WTC11 (cell line): ENCODE measurements around the gene LGR6. TPM values are rescaled to one million over a fixed set of nuclear protein-coding genes. Genes with fewer than 3 reads are reported as not detected.
A peak's percentile ranks its signal among the peaks of the same experiment; 100 is the strongest.

ENCODE experiments used
- ATAC-seq: fragments of 200-7000 bp; cut with Tn5 transposase; 2 replicates; pipeline ENCODE4 v1.10.0; 2021; ENCODE audit warnings: mild to moderate bottlenecking, moderate library complexity
- CTCF ChIA-PET: fragments of 300-600 bp; sonication (Branson Sonifier 250); formaldehyde crosslinking; loops from one replicate; lab custom pipeline; 2021; ENCODE audit warnings: antibody characterized with exemption; lab: Charles Lee
- POLR2A ChIA-PET: fragments of 350-600 bp; sonication (Branson Sonifier 250); formaldehyde crosslinking; loops from one replicate; lab custom pipeline; 2021; ENCODE audit warnings: antibody characterized with exemption; lab: Charles Lee
- DNase-seq: peaks from one replicate; pipeline ENCODE4 v3.0.0; 2021; ENCODE audit warnings: low spot score
- H3K27ac Mint-ChIP-seq: 2 replicates; pipeline ENCODE4 v1.8.0; 2021; ENCODE audit warnings: mixed read lengths
- H3K27me3 Mint-ChIP-seq: 2 replicates; pipeline ENCODE4 v1.8.0; 2021; ENCODE audit warnings: low read depth, mild to moderate bottlenecking, moderate library complexity, mixed read lengths
- H3K36me3 Mint-ChIP-seq: 2 replicates; pipeline ENCODE4 v1.8.0; 2021; ENCODE audit warnings: mixed read lengths
- H3K4me1 Mint-ChIP-seq: 2 replicates; pipeline ENCODE4 v1.8.0; 2022; ENCODE audit warnings: mixed read lengths
- H3K4me3 Mint-ChIP-seq: 2 replicates; pipeline ENCODE4 v1.8.0; 2021; ENCODE audit warnings: mild to moderate bottlenecking, moderate library complexity, mixed read lengths
- H3K9me3 Mint-ChIP-seq: 2 replicates; pipeline ENCODE4 v1.8.0; 2021; ENCODE audit warnings: mixed read lengths
- E2F1 ChIP-seq: sonication (generic); formaldehyde crosslinking; IDR thresholded peaks from 2 replicates; pipeline ENCODE4 v1.8.0; 2022; ENCODE audit warnings: mild to moderate bottlenecking, missing genetic modification reagents
- ERG ChIP-seq: fragments of 250-450 bp; sonication (Bioruptor Pico); IDR thresholded peaks from 2 replicates; pipeline ENCODE4 v1.8.0; 2021; ENCODE audit warnings: mild to moderate bottlenecking
- FOXP4 ChIP-seq: sonication (generic); formaldehyde crosslinking; IDR thresholded peaks from 2 replicates; pipeline ENCODE4 v1.8.0; 2022; ENCODE audit warnings: mild to moderate bottlenecking, missing genetic modification reagents
- GABPB1 ChIP-seq: sonication (generic); formaldehyde crosslinking; IDR thresholded peaks from 2 replicates; pipeline ENCODE4 v1.8.1; 2023; ENCODE audit warnings: mild to moderate bottlenecking, missing genetic modification reagents
- GRHL2 ChIP-seq: fragments of 250-450 bp; sonication (Bioruptor Pico); IDR thresholded peaks from 2 replicates; pipeline ENCODE4 v1.8.0; 2022; ENCODE audit warnings: mild to moderate bottlenecking, moderate library complexity; ENCODE audit not compliant: insufficient replicate concordance, severe bottlenecking
- GTF2I ChIP-seq: fragments of 250-450 bp; sonication (Bioruptor Pico); conservative IDR thresholded peaks from 2 replicates; pipeline ENCODE4 v1.4.0; 2021; ENCODE audit warnings: mild to moderate bottlenecking
- MAX ChIP-seq: sonication (generic); formaldehyde crosslinking; IDR thresholded peaks from 2 replicates; pipeline ENCODE4 v1.8.0; 2022; ENCODE audit warnings: mild to moderate bottlenecking, missing genetic modification reagents
- MLX ChIP-seq: sonication (generic); formaldehyde crosslinking; IDR thresholded peaks from 2 replicates; pipeline ENCODE4 v1.8.1; 2023; ENCODE audit warnings: mild to moderate bottlenecking, missing genetic modification reagents, moderate library complexity
- NR3C1 ChIP-seq: sonication (generic); formaldehyde crosslinking; conservative IDR thresholded peaks from 2 replicates; pipeline ENCODE4 v1.8.1; 2023; ENCODE audit warnings: low read depth, mild to moderate bottlenecking, missing genetic modification reagents
- RORB ChIP-seq: fragments of 250-450 bp; sonication (Bioruptor Pico); IDR thresholded peaks from 2 replicates; pipeline ENCODE4 v1.9.0; 2021; ENCODE audit warnings: mild to moderate bottlenecking
- SP1 ChIP-seq: sonication (generic); formaldehyde crosslinking; conservative IDR thresholded peaks from 2 replicates; pipeline ENCODE4 v1.8.1; 2022; ENCODE audit warnings: missing genetic modification reagents
- USF2 ChIP-seq: sonication (generic); formaldehyde crosslinking; IDR thresholded peaks from 2 replicates; pipeline ENCODE4 v1.8.1; 2023; ENCODE audit warnings: mild to moderate bottlenecking, missing genetic modification reagents, moderate library complexity
- ZNF219 ChIP-seq: sonication (generic); formaldehyde crosslinking; IDR thresholded peaks from 2 replicates; pipeline ENCODE4 v1.8.0; 2023; ENCODE audit warnings: missing genetic modification reagents, mild to moderate bottlenecking, borderline replicate concordance
- ZNF263 ChIP-seq: sonication (generic); formaldehyde crosslinking; IDR thresholded peaks from 2 replicates; pipeline ENCODE4 v1.8.1; 2022; ENCODE audit warnings: low read depth, mild to moderate bottlenecking, moderate library complexity, missing genetic modification reagents
- ZNF512 ChIP-seq: sonication (generic); formaldehyde crosslinking; IDR thresholded peaks from 2 replicates; pipeline ENCODE4 v1.8.1; 2022; ENCODE audit warnings: missing genetic modification reagents, borderline replicate concordance
- total RNA-seq: library from RNA; stranded (reverse); gene quantifications from 3 replicates; pipeline ENCODE4 v1.2.3, GENCODE V29; 2021
- TF ChIP-seq, protein P1 (sequence below): fragments of 200-600 bp; IDR thresholded peaks from 2 replicates; pipeline ENCODE4 v1.8.0; 2022; ENCODE audit warnings: antibody characterized with exemption
- TF ChIP-seq, protein P2 (sequence below): fragments of 250-450 bp; sonication (Bioruptor Pico); IDR thresholded peaks from 2 replicates; pipeline ENCODE4 v1.9.0; 2021; ENCODE audit warnings: moderate library complexity, mild to moderate bottlenecking, inconsistent platforms, borderline replicate concordance

Gene LGR6
- total RNA-seq, 1 experiment from 2014 or later = 1.1 TPM

DNA sequence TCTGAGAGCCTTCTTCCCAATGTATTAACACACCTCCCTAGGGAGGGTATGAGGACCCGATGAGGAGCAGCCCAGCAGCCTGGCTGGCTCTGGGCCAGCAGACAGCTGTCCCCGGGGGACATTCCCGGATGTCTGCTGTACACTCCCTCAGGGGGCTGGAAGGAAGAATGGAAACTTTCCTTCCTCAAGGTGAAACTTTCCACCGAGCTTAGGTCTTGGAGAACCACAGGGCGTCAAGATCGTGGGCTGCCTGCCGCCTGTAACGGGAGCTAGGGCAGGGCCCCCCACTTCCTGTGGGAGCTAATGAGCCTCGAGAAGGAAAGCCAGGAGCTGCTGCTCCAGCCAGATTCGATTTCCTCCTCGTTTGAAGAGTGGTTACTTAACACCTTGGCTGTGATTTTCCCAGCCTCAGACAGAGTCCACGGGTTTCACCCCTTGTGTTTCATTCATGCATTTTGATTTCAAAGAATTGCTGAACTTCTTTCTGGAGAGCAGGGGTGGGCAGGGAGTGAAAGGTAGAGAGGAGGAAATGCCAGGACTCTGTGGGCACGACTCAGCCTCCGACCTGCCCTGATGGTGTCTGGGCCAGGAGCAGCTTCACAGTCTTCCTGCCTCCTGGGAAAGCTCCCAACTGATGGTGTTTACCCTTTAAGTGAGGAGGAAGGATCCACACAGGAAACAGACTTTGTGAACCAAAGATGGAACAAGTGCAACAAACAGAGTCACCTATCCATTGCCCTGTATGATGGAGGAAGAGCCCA is 118.5 kb downstream of the LGR6 start:
- no peaks in the 10 kb centered on the region for H3K9me3 Mint-ChIP-seq
- no peak for TF ChIP-seq SP1 (CRISPR knock-in tag)
- no peak for TF ChIP-seq FOXP4 (CRISPR knock-in tag)
- TF ChIP-seq GTF2I (CRISPR knock-in tag) = no peak
- TF ChIP-seq GRHL2 (CRISPR knock-in tag) = no peak
- no peak for TF ChIP-seq ZNF219 (CRISPR knock-in tag)
- no peak for TF ChIP-seq E2F1 (CRISPR knock-in tag)
- TF ChIP-seq NR3C1 (CRISPR knock-in tag) = no peak
- TF ChIP-seq MAX (CRISPR knock-in tag) = no peak
- TF ChIP-seq, protein P1, sequence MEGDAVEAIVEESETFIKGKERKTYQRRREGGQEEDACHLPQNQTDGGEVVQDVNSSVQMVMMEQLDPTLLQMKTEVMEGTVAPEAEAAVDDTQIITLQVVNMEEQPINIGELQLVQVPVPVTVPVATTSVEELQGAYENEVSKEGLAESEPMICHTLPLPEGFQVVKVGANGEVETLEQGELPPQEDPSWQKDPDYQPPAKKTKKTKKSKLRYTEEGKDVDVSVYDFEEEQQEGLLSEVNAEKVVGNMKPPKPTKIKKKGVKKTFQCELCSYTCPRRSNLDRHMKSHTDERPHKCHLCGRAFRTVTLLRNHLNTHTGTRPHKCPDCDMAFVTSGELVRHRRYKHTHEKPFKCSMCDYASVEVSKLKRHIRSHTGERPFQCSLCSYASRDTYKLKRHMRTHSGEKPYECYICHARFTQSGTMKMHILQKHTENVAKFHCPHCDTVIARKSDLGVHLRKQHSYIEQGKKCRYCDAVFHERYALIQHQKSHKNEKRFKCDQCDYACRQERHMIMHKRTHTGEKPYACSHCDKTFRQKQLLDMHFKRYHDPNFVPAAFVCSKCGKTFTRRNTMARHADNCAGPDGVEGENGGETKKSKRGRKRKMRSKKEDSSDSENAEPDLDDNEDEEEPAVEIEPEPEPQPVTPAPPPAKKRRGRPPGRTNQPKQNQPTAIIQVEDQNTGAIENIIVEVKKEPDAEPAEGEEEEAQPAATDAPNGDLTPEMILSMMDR = no peak
- no peak for TF ChIP-seq ZNF263
- no peak for TF ChIP-seq USF2 (CRISPR knock-in tag)
- TF ChIP-seq, protein P2, sequence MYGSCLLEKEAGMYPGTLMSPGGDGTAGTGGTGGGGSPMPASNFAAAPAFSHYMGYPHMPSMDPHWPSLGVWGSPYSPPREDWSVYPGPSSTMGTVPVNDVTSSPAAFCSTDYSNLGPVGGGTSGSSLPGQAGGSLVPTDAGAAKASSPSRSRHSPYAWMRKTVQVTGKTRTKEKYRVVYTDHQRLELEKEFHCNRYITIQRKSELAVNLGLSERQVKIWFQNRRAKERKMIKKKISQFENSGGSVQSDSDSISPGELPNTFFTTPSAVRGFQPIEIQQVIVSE (CRISPR knock-in tag) = no peak
- H3K4me1 Mint-ChIP-seq = peaks cover 15% of the 10 kb centered on the region

DNA sequence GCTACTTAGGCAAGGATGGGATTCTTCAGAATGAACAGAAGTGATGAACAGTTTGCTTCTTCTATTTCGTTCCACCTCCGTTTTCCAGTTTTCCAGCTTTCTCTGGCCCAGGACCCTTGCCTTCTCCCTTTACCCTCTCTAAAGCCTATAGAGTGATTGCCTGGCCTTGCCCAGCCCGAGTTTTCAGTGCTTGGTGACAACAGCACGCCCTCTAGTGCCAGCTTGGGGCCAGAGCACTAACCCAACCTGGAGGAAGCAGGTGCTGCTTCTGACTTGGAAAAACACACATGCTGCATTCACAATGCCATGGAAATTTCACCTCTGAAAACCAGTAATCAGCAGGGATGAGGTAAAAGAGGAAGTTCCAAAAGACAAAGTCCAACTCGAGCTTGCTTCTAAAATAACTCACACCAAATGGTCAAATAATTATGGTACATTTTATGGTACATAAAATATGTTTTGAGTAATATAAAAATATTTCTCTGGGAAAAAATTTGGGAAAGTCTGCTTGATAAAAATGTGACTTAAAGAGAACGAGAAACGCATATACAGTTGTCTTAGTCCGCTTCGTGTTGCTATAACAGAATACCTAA is 122.1 kb downstream of the LGR6 start:
- peaks cover 15% of the 10 kb centered on the region for H3K4me1 Mint-ChIP-seq
- TF ChIP-seq RORB (CRISPR knock-in tag) (no peak), ERG (CRISPR knock-in tag) (no peak), ZNF512 (CRISPR knock-in tag) (no peak), MAX (CRISPR knock-in tag) (0 out of 2 replicates have a peak, but pooled peaks have one; percentile 23), GABPB1 (CRISPR knock-in tag) (no peak), MLX (CRISPR knock-in tag) (no peak)
- TF ChIP-seq, protein P2 (CRISPR knock-in tag) = no peak
- TF ChIP-seq, protein P1 = peak; percentile 74; the same call in 1 of the 2 replicates
- TF ChIP-seq, all 79 proteins: peak for 2
- peak; percentile 97 for ATAC-seq
- H3K4me3 Mint-ChIP-seq = no peak overlapping the region
- POLR2A ChIA-PET = no interaction called here
- DNase-seq = peak; percentile 90
- no peaks in the 10 kb centered on the region for H3K36me3 Mint-ChIP-seq
- no peaks in the 10 kb centered on the region for H3K27me3 Mint-ChIP-seq
- CTCF ChIA-PET = interaction anchor here (0.5 to 6.9 kb wide), 32 partner anchors 8 to 1842 kb away, joined by 3 to 49 read pairs (median 4); partner anchors contain the start of gene LGR6
- no peaks in the 10 kb centered on the region for H3K9me3 Mint-ChIP-seq
- no peak overlapping the region for H3K27ac Mint-ChIP-seq

More for the DNA sequence above, 118.5 kb downstream of the LGR6 start:
- Mint-ChIP-seq H3K4me3 (no peak overlapping the region), H3K27ac (no peak overlapping the region), H3K27me3 (no peaks in the 10 kb centered on the region), H3K36me3 (no peaks in the 10 kb centered on the region)
- ChIA-PET CTCF (interaction anchor here (0.8 to 6.9 kb wide), 5 partner anchors 38 to 123 kb away, joined by 3 to 49 read pairs (median 6); partner anchors contain the start of gene LGR6), POLR2A (no interaction called here)
- ATAC-seq (no peak), DNase-seq (no peak)
